Duodenal mucosa (tissue), 2 donors: Measurements from ENCODE around the gene SLC25A13.
"Not testable (repeated sequence)": the region's sequence is repeated elsewhere in the genome, so short reads cannot be mapped to it uniquely, and the experiment has no call there.

Experiments used
- H3K27ac ChIP-seq: one replicate; pipeline ENCODE4 v1.7.0; 2013; ENCODE audit warnings: low read depth, low read length
- H3K27me3 ChIP-seq, 2 donors: one replicate each; pipeline ENCODE4 v1.7.0; 2013; ENCODE audit warnings: low read length in 2 of 2, control low read depth in 1 of 2; ENCODE audit not compliant: insufficient read depth in 2 of 2, control insufficient read depth in 1 of 2
- H3K36me3 ChIP-seq, 2 donors: one replicate each; pipeline ENCODE4 v1.7.0; 2013; ENCODE audit warnings: low read length in 2 of 2, control low read depth in 1 of 2; ENCODE audit not compliant: insufficient read depth in 2 of 2, control insufficient read depth in 1 of 2
- H3K4me1 ChIP-seq, 2 donors: one replicate each; pipeline ENCODE4 v1.7.0; 2013; ENCODE audit warnings: low read length in 2 of 2, control low read depth in 1 of 2; ENCODE audit not compliant: insufficient read depth in 2 of 2, control insufficient read depth in 1 of 2
- H3K4me3 ChIP-seq, 2 donors: one replicate each; pipeline ENCODE4 v1.7.0; 2013; ENCODE audit warnings: low read length in 2 of 2, low read depth in 1 of 2
- H3K9ac ChIP-seq, 2 donors: one replicate each; pipeline ENCODE4 v1.7.0; 2013; ENCODE audit warnings: low read length in 2 of 2, low read depth in 1 of 2
- H3K9me3 ChIP-seq, 2 donors: one replicate each; pipeline ENCODE4 v1.7.0; 2013; ENCODE audit warnings: low read length in 2 of 2, control low read depth in 1 of 2; ENCODE audit not compliant: control insufficient read depth in 1 of 2

The SLC25A13 gene

DNA sequence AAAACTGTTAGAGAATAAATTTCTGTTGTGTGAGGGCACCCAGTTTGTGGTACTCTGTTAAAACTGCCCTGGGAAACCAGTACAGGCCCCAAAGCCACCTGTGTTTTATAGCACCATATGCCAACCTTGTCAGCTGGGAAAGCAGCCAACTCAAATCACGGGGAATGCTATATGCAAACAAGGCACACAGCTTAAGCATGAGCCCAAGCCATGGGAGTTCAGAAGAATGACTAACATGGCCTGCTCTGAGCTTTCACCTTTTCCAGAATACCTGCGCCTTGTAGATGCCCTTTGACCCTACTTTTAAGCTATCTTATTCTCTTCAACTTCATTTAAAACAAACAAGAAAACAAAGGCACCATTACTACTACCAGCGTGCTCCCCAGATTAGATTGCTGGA lies 5.5 kb upstream of the SLC25A13 start:
- Histone ChIP-seq H3K4me1 (peaks cover 18 to 41% of the 10 kb centered on the region in 2 donors), H3K27ac (no peak overlapping the region)

GRCh38 chr7:96326752-96327151 lies 4.9 kb upstream of the SLC25A13 start:
- not testable (repeated sequence) for H3K27ac ChIP-seq, H3K9ac ChIP-seq, H3K4me3 ChIP-seq, H3K9me3 ChIP-seq, H3K36me3 ChIP-seq, H3K27me3 ChIP-seq
- peaks cover 21 to 44% of the 10 kb centered on the region in 2 donors for H3K4me1 ChIP-seq

More for the DNA sequence above, 5.5 kb upstream of the SLC25A13 start:
- Histone ChIP-seq H3K36me3 (no peaks in the 10 kb centered on the region), H3K4me3 (peak overlapping the region in 1 of 2 donors; percentile 4), H3K9ac (no peak overlapping the region), H3K9me3 (no peaks in the 10 kb centered on the region), H3K27me3 (no peaks in the 10 kb centered on the region)

GRCh38 chr7:96322847-96323461 lies 1.1 kb upstream of the SLC25A13 start:
- no peaks in the 10 kb centered on the region for H3K9me3 ChIP-seq
- H3K27ac ChIP-seq, result no peak overlapping the region
- no peaks in the 10 kb centered on the region for H3K27me3 ChIP-seq
- H3K4me1 ChIP-seq, result peaks cover 25 to 42% of the 10 kb centered on the region in 2 donors
- no peaks in the 10 kb centered on the region for H3K36me3 ChIP-seq
- H3K4me3 ChIP-seq, result peak overlapping the region in 1 of 2 donors; percentile 88
- no peak overlapping the region for H3K9ac ChIP-seq

GRCh38 chr7:96322373-96322695 lies 436 bp upstream of the SLC25A13 start:
- no peaks in the 10 kb centered on the region for H3K36me3 ChIP-seq
- H3K4me3 ChIP-seq, result peak overlapping the region; percentile 88
- H3K4me1 ChIP-seq, result peaks cover 20 to 36% of the 10 kb centered on the region in 2 donors
- H3K9ac ChIP-seq, result peak overlapping the region; percentile 86 to 92
- no peaks in the 10 kb centered on the region for H3K27me3 ChIP-seq
- H3K27ac ChIP-seq, result peak overlapping the region; percentile 97
- no peaks in the 10 kb centered on the region for H3K9me3 ChIP-seq

DNA sequence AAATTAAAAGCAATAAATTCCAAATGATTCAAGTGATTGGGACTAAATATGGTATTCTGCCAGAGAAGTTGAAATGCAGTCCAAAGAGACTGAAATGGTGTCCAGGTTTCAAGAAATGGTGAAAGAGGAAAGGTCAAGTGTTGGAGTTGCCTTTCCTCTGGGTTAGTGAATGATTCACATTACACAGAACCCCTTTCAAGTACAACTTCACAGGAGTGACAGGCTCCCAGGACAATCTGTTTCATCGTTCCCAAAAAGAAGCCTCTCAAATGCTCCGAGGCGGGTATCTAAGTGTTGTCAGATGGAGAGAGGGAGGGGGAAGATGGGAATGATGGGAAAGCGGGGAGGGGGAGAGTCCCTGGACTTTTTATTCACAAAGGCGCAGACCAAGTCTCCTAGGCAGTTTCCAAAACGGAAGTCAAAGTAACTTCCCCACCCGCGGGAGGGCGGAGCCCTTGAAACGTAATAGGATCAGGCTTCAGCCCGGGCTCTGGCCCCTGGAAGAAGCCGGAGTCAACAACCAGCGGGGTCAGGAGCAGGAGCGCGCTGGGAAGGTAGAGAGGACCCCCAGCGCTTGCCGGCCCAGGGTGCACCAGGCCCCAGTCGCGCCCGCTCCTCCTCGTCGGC lies 754 bp downstream of the SLC25A13 start:
- peak overlapping the region; percentile 97 for H3K27ac ChIP-seq
- no peaks in the 10 kb centered on the region for H3K27me3 ChIP-seq
- peak overlapping the region; percentile 86 to 92 for H3K9ac ChIP-seq
- no peaks in the 10 kb centered on the region for H3K9me3 ChIP-seq
- H3K36me3 ChIP-seq, result no peaks in the 10 kb centered on the region
- H3K4me3 ChIP-seq, result peak overlapping the region; percentile 88
- H3K4me1 ChIP-seq, result peaks cover 20 to 31% of the 10 kb centered on the region in 2 donors

DNA sequence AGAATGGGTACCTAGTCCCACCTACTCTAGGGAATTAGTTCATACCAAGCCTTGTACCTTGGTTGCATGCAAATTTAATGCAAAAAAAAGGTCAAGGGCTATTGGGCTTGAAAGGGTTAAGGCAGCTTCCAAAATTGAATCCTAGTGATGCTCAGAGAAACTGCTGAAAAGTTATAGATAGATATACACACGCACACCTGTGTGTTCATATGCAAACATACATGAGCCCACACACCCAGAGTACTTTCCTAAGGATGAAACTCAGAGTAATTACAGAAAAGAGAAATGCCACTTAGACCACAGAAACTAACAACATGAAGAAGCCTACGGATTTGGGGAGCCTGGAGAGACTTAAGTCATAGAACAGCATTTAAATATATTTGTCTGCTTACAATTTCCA lies 1.5 kb downstream of the SLC25A13 start:
- H3K27ac ChIP-seq, result peak overlapping the region; percentile 97
- no peaks in the 10 kb centered on the region for H3K36me3 ChIP-seq
- H3K4me1 ChIP-seq, result peaks cover 20 to 31% of the 10 kb centered on the region in 2 donors
- peak overlapping the region; percentile 86 to 92 for H3K9ac ChIP-seq
- no peaks in the 10 kb centered on the region for H3K27me3 ChIP-seq
- no peaks in the 10 kb centered on the region for H3K9me3 ChIP-seq
- H3K4me3 ChIP-seq, result peak overlapping the region; percentile 88

DNA sequence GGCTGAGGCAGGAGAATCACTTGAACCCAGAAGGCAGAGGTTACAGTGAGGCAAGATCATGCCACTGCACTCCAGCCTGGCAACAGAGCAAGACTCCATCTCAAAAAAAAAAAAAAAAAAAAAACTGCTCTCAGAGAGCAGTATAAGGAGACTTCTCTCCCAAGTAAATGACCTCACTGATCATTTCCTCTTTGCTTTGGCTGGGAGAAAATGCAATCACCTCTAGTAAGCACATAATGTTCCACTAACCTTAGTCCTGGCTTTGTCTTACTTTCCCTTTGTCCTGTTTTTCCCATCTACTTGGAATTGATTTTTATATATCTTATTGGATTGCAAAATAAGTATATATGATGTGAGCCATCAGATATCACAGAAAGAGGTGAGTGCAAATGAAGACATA lies 2.5 kb downstream of the SLC25A13 start:
- no peaks in the 10 kb centered on the region for H3K9me3 ChIP-seq
- H3K27me3 ChIP-seq, result no peaks in the 10 kb centered on the region
- H3K27ac ChIP-seq, result no peak overlapping the region
- no peak overlapping the region for H3K9ac ChIP-seq
- H3K4me3 ChIP-seq, result no peak overlapping the region
- no peaks in the 10 kb centered on the region for H3K36me3 ChIP-seq
- H3K4me1 ChIP-seq, result peaks cover 20 to 31% of the 10 kb centered on the region in 2 donors

GRCh38 chr7:96316949-96317348 lies 4.9 kb downstream of the SLC25A13 start:
- Histone ChIP-seq H3K36me3 (no peaks in the 10 kb centered on the region), H3K4me3 (no peak overlapping the region), H3K9ac (no peak overlapping the region), H3K27me3 (no peaks in the 10 kb centered on the region), H3K9me3 (no peaks in the 10 kb centered on the region), H3K4me1 (peaks cover 15 to 24% of the 10 kb centered on the region in 2 donors), H3K27ac (no peak overlapping the region)

GRCh38 chr7:96315125-96315512 lies 6.8 kb downstream of the SLC25A13 start:
- Histone ChIP-seq H3K4me3 (no peak overlapping the region), H3K27me3 (no peaks in the 10 kb centered on the region), H3K4me1 (peaks cover 8 to 23% of the 10 kb centered on the region in 2 donors), H3K36me3 (no peaks in the 10 kb centered on the region), H3K27ac (no peak overlapping the region), H3K9ac (no peak overlapping the region), H3K9me3 (no peaks in the 10 kb centered on the region)

- Histone ChIP-seq H3K27me3 (no peaks in the 10 kb centered on the region), H3K9me3 (no peaks in the 10 kb centered on the region), H3K4me3 (no peak overlapping the region), H3K9ac (no peak overlapping the region), H3K27ac (no peak overlapping the region), H3K4me1 (peaks cover 6 to 22% of the 10 kb centered on the region in 2 donors), H3K36me3 (no peaks in the 10 kb centered on the region)
Observed at GRCh38 chr7:96314402-96315124, 7.3 kb downstream of the SLC25A13 start.
